HG03025 (cell line): Measurements from ENCODE around the gene DRD2.

ENCODE experiments used
- ATAC-seq: cut with Tn5 transposase; IDR thresholded peaks from one replicate; pipeline ENCODE4 v1.9.1; 2021; ENCODE audit warnings: mild to moderate bottlenecking, moderate library complexity; ENCODE audit not compliant: unreplicated experiment, low FRiP score

The DRD2 gene

DNA sequence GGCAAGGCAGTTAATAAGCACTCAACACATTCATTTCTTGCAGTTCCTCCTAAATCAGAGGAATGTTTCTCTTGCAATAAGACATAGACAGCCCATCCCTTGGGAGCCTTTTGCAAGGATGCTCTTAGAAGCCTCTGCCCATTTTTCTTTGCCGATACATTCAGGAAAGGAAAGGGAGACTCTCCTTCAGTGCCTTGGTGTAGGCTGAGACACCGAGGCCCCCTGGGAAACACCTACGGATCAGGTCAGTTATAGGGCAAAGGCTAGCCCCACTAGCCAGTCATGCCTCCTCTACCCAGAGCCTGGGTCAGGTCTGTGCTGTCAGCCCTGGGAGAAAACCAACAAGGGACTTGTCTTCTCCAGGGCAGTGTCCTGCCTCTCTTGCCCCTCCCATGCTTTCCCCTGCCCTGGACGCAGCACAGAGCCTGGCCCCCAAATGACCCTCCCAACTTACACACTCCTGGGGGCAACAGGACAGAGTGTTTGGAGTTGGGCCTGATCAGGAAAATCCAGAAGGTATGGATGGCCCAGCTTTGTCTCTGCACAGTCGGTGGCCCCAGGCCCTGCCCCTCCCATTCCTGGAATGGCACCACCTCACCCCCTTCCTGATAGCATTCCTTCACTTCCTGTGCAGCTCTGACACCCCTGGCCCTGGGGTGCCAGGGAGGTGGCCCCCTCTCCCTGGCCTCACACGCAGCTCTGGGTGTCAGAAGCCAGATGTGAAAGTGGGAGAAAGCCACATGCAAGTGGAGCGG lies 69.3 kb downstream of the DRD2 start:
- no peak for ATAC-seq

DNA sequence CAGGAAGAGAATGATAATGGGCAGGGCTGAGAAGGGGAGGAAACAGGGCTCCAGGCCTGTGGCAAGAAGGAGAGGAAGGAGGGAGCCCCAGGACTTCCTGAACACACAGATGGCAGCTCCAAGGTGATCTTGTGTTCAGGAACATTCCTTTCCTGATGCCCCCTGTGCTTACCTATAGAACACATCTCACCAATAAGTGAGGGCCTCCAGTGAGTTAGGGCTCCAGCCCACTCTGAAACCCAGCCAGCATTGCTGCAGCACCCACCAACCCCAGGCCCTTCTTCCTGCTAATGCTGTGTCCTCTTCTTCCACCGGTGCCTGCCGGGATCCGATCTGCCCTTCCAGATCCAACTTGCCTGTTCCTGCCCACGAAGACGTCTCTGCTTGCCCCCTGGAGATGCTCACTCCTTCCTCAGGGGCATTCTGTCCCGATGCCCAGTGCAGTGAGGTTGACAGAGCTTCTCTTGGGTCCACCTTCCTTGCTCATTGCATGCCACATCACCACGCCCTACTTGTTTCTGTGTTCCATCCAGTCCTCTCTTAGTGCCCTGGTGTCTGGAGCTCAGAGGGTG lies 70.3 kb downstream of the DRD2 start:
- ATAC-seq: no peak

DNA sequence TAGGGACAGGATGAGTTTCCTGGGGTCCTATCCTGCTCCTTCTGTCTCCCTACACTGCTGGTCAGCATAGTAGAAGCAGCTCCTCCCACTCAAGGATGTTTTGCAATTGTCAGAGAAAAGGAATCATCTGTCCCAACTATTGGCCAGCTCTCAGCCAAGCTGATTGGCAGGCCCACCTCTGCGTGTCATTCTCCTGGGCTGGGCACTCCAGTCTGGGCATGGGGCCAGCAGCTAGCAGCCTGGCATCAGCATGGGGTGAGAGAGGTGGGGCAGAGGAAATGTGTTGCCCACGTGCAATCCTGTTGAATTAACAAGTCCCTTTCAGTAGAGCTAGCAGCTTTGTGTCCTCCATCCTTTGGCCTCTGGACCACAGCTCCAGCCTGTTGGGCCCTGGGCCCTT lies 73.5 kb downstream of the DRD2 start:
- no peak for ATAC-seq

DNA sequence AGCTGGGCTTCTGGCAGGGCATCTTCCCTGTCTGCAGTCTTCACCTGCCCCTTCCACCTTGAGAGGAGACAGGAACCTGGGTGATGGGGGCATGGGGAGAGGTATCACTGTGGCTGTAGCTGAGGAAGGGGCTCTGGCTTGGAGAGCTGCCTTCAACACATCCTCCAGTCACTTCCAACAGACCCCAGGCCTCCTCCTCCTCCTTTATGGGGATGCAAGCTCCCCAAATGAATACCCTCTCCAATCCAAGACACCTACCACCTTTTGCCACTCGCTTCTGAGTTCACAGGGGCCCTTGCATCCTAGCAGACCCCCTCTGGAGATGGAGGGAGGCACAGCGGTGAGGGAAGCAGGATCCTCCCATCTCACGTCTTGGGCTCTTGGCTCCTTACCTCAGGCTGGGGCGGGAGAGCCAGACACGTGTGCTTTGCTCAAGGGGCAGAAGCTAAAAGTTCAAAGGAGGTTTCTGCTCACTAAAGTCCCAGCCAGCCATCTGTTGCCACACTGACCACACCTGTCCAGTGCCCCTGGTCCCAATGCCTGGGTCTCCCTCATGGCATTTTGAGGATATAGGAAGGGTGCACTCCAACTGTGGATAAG lies 74.5 kb downstream of the DRD2 start:
- no peak for ATAC-seq

DNA sequence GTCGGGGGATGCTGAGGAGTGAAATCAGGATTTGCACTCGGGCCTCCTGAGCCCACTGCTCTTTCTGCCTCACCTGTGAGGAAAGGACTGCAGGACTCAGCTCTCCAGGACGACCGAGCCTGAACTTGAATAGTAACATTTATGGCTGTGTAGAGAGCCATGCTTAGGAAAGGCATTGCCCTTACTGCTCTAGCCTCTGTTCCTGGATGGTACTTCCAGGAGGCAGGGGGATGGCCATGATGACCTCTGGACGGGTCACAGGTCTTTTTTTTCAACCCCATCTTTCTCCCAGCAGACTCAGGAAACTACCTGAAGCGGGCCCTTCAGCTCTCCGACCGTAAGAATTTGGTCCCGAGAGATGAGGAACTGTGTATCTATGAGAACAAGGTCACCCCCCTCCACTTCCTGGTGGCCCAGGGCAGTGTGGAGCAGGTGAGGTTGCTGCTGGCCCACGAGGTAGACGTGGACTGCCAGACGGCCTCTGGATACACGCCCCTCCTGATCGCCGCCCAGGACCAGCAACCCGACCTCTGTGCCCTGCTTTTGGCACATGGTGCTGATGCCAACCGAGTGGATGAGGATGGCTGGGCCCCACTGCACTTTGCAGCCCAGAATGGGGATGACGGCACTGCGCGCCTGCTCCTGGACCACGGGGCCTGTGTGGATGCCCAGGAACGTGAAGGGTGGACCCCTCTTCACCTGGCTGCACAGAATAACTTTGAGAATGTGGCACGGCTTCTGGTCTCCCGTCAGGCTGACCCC lies 76.3 kb downstream of the DRD2 start:
- ATAC-seq: no peak

DNA sequence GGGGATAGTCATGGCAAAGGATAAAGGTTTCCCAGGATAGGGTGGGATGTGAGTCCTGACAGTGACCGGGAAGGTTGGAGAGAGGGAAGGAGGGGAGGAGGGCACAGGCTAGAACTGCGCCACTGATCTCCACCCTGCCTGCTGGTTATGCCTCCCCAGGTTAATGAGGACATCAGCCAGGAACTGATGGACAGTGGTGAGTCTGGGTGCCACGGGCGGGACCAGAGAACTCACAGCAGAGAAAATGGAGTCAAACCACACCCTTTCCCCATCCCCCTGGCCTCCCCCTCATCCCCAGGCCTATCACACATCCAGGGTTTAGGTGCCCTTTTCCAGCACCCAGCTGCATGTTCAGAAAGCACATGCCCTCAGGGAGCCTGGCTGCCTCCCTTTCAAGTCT lies 77.4 kb downstream of the DRD2 start:
- no peak for ATAC-seq

DNA sequence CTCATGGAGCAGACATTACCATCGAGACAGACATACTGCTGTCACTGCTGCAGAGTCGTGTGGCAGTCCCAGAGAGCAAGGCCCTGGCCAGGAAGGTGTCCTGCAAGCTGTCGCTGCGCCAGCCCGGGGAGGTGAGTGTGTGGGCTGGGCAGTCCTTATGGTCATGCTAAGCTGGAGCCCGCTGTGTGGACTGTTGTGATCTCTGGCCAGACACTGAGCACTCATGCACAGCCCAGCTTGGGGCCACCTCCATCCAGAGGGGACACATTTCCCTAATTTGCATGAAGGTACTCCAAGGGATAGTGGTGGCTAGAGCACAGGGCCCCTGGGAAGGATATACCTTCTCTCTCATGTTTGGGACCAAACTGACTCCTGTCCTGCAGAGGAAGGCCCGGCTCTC lies 78.0 kb downstream of the DRD2 start:
- no peak for ATAC-seq

DNA sequence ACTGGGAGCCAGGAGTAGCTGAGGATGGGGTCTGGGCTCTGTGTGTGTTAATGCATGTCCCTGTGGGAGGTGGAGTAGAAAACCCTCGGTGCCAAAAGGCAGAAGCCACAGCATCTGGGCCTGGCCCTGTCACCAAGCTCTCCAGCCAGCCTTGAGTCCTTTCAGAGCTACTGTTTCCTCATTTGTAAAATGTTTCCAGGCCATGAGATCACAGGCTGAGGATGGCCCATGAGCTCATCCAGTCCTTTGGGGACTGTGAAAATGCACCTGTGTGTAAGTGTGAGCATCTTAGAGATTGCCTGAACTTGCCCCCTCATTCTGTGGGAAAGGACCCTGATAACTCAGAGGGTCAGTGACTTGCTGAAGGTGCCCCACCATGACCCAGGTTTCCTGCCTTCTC lies 78.5 kb downstream of the DRD2 start:
- no peak for ATAC-seq

DNA sequence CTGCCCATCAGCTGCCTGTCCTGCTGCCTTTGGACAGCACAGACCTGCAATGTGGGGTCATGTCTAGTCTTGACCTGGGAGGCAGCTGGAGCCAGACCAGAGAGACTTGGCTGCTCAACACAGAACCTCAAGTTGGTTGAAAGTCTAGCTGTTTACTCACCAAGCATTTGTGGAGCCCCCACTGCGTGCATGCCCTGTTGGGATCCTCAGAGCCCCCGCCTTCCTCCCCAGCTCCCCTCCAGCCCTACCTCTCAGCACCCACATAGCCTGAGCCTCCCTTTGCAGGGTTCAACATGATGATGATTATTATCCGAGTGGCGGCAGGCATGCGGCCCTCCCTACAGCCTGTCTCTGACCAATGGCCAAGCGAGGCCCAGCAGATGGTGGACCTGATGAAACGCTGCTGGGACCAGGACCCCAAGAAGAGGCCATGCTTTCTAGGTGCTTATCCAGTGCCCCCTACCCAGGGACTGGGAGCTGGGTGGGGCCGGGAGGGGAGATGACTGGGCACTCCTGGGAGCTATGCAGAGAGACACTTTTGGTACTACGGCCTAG lies 79.3 kb downstream of the DRD2 start:
- ATAC-seq: no peak

DNA sequence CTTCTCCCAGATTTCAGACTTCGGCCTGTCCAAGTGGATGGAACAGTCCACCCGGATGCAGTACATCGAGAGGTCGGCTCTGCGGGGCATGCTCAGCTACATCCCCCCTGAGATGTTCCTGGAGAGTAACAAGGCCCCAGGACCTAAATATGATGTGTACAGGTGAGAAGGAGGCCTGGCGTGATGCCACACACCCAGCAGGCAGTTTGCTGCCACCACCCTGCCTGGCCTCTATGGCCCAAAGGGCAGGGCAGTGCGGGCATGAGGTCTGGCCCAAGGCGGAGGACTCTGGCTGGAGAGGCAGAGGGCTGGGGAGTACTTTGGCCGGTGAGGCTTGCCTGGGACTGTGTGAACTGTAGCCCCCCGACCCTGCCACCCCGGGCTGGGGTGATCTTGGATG lies 80.3 kb downstream of the DRD2 start:
- no peak for ATAC-seq

DNA sequence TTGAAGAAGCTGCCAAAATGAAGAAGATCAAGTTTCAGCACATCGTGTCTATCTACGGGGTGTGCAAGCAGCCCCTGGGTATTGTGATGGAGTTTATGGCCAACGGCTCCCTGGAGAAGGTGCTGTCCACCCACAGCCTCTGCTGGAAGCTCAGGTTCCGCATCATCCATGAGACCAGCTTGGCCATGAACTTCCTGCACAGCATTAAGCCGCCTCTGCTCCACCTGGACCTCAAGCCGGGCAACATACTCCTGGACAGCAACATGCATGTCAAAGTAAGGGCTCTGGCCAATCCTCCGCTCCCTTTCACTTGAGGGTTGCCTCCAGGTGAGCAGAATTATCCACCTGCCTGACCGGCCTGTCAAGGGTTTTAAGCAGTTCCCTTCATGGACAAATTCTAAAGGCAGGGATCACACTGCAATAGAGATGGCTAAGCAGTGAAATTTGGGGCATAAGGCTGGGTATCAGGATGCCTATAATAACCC lies 81.7 kb downstream of the DRD2 start:
- no peak for ATAC-seq

DNA sequence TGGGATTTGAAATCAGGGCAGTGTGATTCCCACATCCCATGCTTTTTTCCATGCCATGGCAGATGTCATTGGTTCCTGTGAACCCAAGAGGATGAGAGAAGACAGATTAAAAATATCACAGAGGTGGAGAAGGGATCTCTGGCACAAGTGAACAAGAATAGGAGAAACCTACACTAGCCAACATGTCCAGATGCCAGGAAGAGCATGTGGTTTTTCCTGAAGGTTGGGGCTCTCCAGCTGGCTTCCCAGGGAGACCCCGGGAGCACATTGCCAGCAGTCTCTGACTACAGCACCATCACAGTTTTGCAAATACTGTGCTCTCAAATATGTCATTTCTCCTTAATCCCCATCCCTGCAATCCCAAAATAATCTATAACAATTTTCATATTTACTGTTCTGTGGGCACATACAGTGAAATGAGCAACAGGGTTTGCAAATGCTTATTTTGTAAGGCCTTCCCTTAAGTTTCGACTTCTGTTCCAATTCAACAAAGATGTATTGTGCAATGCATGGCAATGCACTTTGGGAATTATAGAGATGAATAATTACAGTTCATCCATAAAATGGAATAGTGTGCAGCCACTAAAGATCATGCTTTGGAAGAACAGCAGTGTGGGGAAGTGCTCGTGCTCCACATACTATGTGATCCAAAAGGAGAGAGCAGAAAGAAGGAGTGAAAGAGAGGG lies 82.8 kb downstream of the DRD2 start:
- ATAC-seq: no peak

DNA sequence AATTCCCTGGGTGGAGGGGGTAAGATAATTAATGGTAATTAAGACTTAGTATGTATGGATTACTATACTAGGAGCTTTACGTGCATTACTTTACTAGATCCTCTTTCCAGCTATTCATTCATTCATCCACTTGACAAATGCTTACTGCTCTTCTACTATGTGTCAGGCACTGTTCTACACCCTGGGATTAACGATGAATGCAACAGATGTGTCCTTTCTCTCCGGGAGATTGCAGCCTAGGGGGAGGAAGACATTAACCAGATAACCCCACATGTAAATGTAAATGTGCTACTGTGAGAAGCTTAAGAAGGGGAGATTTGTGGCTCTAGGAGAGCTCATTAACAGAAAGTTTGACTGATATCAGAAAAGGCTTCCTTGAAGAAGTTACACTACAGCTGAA lies 85.9 kb downstream of the DRD2 start:
- no peak for ATAC-seq

DNA sequence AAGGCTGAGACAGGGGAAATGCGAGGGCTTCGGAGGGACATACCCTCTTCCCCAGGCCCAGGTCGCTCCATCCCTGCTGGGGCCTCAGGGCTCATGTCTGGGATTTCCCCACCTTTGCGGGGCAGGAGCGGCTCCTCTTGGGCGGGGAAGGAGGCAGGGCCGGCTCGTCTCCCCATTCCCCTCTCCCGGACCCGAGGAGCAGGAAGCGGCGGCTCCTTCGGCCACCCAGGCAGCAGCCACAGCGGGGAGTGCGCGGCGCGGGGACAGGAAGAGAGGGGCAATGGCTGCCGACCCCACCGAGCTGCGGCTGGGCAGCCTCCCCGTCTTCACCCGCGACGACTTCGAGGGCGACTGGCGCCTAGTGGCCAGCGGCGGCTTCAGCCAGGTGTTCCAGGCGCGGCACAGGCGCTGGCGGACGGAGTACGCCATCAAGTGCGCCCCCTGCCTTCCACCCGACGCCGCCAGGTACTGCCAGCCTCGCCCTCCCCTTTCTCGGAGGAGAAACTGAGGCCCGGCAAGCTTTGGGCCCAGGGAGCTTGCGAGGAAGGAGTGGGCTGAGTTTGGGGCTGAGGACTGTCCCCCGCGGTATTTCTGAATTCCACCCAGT lies 87.5 kb downstream of the DRD2 start, which contains the start of gene ANKK1:
Gene ANKK1 (plus strand): TSS at position 175 of the 607 bp plus-strand sequence. CDS start 106 bp downstream, at position 281.
- ATAC-seq: no peak

DNA sequence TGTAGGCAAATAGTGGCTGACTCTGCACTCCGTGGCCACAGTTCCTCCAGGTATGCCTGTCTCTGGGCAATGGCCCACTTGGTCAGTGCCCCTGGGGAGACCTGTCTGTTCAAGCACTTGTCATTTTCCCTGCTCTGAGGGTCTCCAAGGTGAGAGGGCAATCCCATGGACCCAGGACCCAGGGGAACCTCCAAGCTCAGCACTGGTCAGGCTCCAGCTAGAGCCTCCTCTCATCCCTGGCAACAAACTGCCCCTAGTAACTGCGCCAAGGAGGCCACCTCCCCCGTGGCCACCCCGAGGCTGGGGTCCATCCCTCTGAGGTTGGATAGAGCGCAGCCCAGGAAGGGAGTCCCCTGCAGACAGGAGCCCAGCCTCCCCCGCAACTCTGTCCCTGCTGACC lies 88.3 kb downstream of the DRD2 start:
- ATAC-seq: no peak

DNA sequence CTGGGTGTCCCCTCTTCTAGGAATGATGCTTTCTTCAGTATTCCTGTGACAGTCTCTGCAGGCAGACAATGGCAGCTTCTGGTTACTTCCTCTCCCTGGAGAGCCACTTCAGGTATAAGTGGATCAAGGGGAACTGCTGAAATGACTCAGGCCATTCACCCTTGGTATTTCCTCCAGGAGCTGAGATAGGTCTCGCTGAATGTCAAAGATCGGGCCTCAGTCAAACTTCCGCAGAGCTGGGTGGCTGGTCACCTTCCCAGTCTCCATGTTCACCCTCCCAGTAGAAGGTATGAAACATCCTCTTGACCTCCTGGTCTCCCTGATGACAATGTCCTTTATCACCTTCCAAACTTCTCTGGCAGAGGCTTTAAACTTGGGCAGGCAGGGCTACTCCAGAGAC lies 89.4 kb downstream of the DRD2 start:
- ATAC-seq: no peak

DNA sequence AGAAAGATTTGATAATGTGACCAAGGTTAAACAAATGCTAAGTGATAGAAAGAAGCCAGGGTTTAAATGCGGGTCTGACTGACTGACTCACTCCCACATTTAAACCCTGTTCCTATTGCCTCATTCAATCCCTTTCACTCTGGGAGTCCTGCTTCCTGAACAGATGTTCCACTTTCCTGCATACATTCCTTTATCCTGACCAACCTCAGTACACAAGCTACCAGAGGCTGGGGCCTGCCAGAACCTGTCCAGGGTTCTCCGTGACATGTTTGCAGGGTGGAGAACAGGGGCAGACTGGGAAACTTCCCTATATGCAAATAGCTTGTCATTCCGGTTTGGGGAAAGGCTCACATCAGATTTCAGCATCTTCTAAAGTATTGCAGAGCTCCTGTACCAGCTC lies 90.6 kb downstream of the DRD2 start:
- ATAC-seq: no peak

DNA sequence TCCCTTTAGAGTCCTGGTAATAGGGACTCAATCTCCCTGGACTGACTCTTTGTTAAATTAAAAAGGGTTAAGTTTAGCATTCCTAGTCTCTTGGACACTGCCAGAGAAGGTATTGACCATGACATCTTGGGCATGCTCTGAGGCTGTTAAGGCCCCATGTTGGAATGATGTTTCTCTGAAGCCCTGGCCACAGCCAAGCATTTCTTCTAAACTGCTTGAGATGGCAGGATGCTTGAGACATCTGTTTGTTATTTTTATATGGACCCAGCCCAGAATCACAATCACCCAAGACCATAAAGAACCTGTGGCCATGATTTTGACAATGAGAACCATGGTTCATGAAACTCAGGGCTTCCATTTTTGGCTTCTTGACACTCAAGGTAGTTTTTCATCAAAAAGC lies 93.1 kb downstream of the DRD2 start:
- no peak for ATAC-seq

DNA sequence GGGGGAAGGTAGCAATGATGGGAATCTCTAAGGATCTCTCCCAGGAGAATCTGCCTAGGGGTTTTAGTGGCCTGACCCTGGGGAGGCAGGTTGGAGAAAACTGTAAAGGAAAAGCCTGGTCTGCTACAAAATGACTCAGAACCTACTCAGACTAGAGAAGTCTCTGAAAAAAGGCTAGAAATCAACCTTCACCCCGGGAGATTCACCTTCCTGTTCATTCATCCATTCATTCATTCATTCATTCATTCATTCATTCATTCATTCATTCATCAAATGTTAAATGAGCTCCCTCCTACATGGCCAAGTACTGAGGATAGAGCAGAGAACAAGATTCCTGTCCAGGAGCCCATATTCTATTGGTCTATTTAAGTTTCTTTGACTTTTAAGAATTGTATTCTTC lies 96.5 kb downstream of the DRD2 start:
- no peak for ATAC-seq
